ENCODE results near the gene CTCFL.

CTCFL gene

DNA sequence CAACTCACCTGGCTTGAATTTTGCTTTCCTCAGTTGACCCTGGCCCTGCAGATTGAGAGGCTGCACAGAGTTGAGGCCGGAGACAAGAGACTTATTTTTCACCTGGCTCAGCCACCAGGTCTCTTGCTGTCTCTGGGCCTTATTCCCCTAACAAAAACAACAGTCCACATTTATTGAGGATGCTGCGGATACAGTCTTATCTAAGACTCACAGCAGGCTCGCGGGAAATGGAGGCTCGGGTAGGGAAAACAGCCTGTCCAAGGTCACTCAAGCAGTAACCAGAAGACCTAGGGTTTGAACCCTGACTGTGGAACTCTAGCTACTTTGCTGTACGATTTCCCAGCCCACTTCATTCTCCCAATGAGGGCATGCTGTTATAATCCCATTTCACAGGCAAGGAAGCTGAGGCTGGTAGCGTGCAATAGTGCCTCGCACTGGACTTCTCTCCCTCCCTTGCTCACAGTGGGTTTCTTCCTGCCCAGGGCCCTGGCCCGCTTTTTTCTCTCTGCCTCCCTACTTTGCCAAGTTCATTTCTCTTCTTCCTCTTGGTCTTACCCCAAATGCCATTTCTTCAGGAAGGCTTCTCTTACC lies 76.1 kb downstream of the CTCFL start:
- TF ChIP-seq, protein P1, sequence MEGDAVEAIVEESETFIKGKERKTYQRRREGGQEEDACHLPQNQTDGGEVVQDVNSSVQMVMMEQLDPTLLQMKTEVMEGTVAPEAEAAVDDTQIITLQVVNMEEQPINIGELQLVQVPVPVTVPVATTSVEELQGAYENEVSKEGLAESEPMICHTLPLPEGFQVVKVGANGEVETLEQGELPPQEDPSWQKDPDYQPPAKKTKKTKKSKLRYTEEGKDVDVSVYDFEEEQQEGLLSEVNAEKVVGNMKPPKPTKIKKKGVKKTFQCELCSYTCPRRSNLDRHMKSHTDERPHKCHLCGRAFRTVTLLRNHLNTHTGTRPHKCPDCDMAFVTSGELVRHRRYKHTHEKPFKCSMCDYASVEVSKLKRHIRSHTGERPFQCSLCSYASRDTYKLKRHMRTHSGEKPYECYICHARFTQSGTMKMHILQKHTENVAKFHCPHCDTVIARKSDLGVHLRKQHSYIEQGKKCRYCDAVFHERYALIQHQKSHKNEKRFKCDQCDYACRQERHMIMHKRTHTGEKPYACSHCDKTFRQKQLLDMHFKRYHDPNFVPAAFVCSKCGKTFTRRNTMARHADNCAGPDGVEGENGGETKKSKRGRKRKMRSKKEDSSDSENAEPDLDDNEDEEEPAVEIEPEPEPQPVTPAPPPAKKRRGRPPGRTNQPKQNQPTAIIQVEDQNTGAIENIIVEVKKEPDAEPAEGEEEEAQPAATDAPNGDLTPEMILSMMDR (conservative IDR thresholded peaks at IDR 0.05; ENCODE audit: control insufficient read depth, insufficient read depth, low read depth, low read length): no peak
- DNase-seq (ENCODE audit: low read depth): no peak
- no peak overlapping the region for H3K4me3 ChIP-seq (ENCODE audit: control insufficient read depth, low read depth, low read length)
